MM.1S (cell line): ENCODE measurements around the gene TRPV4.

Experiments used
- EZH2 ChIP-seq: fragments of 300-600 bp; sonication (generic); optimal IDR thresholded peaks from 2 replicates; pipeline ENCODE3; 2017; ENCODE audit warnings: low read depth, mild to moderate bottlenecking, antibody characterized with exemption, low read length, mixed read lengths
- TF ChIP-seq, protein P1 (sequence below): fragments of 300-600 bp; sonication (generic); IDR thresholded peaks from 2 replicates; pipeline ENCODE4 v1.5.1; 2016; ENCODE audit warnings: antibody characterized with exemption, low read length, mixed read lengths

DNA sequence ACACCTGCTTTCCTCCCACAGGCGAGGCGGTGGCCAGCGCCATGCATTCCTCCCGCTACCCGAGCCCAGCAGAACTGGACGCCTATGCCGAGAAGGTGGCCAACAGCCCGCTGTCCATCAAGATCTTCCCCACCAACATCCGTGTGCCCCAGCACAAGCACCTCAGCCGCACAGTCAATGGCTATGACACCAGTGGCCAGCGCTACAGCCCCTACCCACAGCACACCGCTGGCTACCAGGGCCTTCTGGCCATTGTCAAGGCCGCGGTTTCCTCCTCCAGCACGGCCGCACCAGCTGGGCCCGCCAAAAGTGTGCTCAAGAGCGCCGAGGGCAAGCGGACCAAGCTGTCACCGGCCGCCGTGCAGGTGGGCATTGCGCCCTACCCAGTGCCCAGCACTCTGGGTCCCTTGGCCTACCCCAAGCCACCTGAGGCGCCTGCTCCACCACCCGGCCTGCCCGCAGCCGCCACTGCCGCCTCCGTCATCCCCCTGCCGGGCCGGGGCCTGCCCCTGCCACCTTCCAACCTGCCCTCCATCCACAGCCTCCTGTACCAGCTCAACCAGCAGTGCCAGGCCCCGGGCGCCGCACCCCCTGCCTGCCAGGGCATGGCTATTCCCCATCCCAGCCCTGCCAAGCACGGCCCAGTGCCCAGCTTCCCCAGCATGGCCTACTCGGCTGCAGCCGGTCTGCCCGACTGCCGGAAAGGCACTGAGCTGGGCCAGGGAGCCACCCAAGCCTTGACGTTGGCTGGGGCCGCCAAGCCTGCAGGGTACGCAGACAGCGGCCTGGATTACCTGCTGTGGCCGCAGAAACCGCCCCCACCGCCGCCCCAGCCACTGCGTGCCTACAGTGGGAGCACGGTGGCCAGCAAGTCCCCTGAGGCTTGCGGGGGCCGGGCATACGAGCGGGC lies 65.0 kb downstream of the TRPV4 start:
- TF ChIP-seq, protein P1, sequence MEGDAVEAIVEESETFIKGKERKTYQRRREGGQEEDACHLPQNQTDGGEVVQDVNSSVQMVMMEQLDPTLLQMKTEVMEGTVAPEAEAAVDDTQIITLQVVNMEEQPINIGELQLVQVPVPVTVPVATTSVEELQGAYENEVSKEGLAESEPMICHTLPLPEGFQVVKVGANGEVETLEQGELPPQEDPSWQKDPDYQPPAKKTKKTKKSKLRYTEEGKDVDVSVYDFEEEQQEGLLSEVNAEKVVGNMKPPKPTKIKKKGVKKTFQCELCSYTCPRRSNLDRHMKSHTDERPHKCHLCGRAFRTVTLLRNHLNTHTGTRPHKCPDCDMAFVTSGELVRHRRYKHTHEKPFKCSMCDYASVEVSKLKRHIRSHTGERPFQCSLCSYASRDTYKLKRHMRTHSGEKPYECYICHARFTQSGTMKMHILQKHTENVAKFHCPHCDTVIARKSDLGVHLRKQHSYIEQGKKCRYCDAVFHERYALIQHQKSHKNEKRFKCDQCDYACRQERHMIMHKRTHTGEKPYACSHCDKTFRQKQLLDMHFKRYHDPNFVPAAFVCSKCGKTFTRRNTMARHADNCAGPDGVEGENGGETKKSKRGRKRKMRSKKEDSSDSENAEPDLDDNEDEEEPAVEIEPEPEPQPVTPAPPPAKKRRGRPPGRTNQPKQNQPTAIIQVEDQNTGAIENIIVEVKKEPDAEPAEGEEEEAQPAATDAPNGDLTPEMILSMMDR, result no peak
- TF ChIP-seq EZH2, result no peak
